Measurements from ENCODE around the gene RNF121.

GRCh38 chr11:71949034-71949433 is 20.2 kb downstream of the RNF121 start:
- TF ChIP-seq EP300 (IDR thresholded peaks at IDR 0.05) (no peak), POLR2A (IDR thresholded peaks at IDR 0.05) (no peak), POLR2AphosphoS5 (IDR thresholded peaks at IDR 0.05) (no peak)
- TF ChIP-seq, protein P1, sequence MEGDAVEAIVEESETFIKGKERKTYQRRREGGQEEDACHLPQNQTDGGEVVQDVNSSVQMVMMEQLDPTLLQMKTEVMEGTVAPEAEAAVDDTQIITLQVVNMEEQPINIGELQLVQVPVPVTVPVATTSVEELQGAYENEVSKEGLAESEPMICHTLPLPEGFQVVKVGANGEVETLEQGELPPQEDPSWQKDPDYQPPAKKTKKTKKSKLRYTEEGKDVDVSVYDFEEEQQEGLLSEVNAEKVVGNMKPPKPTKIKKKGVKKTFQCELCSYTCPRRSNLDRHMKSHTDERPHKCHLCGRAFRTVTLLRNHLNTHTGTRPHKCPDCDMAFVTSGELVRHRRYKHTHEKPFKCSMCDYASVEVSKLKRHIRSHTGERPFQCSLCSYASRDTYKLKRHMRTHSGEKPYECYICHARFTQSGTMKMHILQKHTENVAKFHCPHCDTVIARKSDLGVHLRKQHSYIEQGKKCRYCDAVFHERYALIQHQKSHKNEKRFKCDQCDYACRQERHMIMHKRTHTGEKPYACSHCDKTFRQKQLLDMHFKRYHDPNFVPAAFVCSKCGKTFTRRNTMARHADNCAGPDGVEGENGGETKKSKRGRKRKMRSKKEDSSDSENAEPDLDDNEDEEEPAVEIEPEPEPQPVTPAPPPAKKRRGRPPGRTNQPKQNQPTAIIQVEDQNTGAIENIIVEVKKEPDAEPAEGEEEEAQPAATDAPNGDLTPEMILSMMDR (IDR thresholded peaks at IDR 0.05), result no peak
